ENCODE data around the gene GPC5.
"Not testable (repeated sequence)": the region's sequence is repeated elsewhere in the genome, so short reads cannot be mapped to it uniquely, and the experiment has no call there.

The GPC5 gene

DNA sequence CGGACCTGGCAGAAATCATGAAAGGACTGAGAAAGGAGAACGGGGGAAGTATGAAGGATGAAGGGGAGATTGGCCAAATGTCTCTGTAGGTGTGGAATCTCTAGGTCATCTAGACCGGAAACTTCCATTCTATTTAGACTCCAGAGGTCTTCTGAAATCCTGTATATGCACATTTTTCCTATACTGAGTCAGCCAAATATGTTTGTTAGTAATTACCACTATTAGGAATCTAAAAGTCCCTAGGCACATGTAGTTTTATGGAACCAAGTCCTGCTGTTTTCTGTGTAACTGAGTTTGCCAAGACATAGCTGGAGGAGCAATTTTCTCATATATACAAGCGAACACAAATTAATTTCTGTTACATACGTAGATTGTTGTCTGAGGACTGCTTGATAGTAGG is 498.1 kb downstream of the GPC5 start:
- no peak for DNase-seq

DNA sequence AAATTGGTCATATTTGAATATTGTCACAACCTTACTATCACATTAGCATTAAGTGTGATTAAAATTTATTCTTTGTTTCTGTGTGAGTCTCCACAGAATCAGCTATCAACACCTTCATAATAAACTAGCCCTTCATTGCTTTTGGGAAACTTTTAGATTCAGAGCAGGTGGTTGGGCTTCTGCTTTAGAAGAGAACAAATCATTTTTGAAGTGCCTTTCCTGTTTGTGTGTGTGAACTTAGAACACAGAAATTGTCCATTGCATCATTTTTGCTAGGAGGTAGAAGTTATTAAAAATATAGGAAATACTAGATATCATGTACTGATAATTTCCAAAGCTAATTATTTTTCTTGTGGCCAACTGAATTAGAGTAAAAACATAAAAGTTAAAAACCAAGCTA is 500.6 kb downstream of the GPC5 start:
- not testable (repeated sequence) for DNase-seq

DNA sequence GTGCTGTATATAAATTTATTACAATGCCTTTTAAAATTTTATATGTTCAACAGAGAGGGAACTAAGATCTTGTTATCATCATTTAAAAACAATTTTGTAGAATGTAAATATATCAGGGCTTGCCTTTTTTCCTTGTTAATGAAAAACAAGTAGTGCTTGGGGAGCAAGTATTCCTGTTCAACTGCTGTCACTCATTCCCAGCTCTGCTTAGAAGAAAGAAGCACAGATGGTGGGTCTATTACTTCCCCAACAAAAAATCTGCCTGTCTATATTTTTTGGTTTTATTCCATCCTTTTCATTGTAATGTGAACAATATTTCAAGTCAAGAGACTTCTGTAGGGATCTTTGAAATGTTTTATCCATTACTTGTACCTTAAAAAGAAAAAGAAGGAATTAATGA is 503.9 kb downstream of the GPC5 start:
- DNase-seq = no peak

- DNase-seq = no peak
These were observed 505.6 kb downstream of the GPC5 start for GRCh38 chr13:91904005-91904404.

- DNase-seq = no peak
These were observed 506.2 kb downstream of the GPC5 start for GRCh38 chr13:91904597-91904996.

DNA sequence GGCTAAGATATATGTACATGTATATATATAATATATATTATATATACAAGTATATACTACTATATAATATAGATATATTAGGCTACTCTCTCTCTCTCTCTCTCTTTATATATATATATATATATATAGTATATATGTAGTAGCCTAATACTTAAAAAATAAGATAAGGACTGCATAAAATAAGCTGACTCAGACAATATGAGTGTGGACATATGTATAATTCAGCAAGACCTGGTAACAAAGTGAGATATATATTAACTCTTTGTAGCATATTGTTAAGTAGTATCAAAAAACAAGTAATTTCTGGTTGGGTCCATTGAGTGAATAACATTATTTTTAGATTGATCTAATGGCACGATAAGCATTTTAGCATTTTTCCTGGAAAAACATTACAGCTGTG is 509.0 kb downstream of the GPC5 start:
- DNase-seq = no peak

- DNase-seq = no peak
These were observed 511.2 kb downstream of the GPC5 start for GRCh38 chr13:91909617-91910016.

DNA sequence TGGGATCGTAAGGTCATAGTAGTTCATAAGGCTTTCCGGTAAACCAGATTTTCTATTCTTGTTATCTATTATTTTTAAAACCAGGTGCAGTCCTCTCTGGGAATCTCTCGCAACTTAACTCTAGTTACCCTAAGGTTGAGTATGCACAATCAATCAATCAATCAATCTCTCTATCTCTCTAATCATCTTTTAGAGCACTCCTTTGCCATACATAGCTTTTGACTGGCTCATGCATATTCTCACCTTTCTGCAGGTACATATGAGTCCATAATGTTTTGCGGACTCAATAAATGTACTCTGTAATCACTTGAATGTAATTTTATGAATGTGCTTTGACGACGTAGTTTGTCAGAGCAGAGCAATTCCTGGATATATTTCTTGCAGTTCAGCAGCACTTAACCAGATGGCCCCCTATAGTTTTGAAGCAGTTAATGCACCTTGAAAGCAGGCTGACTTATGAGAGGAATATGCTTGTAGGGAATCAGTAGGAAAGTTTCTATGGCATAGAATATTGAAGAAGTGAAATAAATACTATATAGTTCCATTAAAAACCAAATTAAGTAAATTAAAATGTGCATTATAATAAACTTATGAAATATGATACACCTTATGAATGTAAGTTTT is 524.7 kb downstream of the GPC5 start:
- DNase-seq = no peak

- no peak for DNase-seq
These were observed 532.3 kb downstream of the GPC5 start for GRCh38 chr13:91930687-91931086.

GRCh38 chr13:91934354-91934753 is 535.9 kb downstream of the GPC5 start:
- no peak for DNase-seq

- no peak for DNase-seq
These were observed 548.2 kb downstream of the GPC5 start for GRCh38 chr13:91946498-91947070.

DNA sequence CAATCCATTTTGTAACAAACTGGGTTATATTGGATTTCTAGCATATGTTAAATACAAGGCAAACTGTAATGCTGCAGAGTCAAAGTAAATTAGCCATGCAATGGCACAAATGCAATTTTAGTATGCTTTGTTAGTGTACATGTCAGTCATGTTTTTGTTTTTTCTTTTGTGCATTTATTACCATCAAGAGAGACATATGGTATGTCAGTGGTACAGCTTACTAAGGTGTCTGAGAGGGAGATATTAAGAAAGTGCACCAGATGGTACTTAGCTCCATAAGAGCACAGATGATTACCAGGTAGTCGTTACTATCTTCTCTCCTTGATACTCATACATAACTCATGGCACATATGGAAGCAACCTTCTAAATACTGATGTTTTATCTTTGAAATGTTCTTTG is 550.3 kb downstream of the GPC5 start:
- no peak for DNase-seq

DNA sequence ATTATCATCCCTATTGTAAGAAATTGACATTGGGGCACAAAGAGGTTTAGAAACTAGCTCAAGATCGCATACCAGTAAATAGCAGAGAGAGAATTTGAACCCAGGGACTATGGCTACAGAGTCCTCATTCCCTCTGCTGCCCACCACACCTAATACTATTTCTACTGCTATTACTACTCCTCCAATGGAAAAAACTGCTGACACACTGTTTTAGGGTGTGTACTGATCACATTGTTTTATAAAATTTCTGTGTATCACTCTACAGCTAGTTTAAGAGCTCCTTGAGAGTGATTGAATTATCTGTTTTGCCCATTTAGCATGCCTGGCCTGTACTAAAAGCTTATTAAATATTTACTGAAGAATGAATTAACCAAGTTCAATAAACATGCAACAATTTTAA is 552.4 kb downstream of the GPC5 start:
- no peak for DNase-seq

DNA sequence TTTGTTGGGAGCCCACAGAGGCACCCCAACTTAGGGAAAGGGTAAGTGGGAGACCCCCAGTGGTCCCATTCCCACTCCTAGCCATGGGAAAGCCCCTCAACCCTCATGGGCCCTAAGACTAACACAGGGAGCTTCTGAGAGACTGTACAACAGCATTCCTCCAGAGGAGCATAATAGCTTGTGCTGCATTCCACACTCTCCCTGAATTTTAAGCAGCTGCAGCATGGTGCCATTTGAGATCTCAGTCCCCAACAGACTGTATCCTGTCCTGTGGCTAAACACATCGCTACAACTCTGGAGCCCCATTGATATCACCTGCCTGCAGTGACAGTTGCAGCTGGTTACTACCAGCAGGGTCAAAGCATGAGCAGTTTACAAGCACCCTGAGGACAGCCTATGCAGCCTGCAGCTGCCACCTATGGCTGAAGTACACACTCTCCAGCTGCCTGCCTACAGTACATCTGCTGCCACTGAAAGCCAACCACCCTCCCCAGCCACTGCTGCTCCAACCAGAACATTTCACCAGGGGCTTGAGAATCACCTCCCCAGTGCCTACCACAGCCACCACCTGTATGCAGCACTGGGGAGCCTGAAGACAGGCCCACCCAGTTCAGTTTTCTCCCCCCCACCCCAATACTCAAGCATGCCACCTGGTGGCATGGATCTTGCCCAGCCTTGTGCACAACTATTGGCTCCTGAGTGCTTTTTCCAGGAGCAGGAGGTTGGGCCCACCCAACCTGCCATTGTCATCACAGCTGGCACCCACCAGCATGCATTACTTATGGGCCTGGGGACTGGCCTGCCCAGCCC is 557.3 kb downstream of the GPC5 start:
- no peak for DNase-seq

- DNase-seq = no peak
These were observed 562.5 kb downstream of the GPC5 start for GRCh38 chr13:91960947-91961346.

- no peak for DNase-seq
These were observed 564.5 kb downstream of the GPC5 start for GRCh38 chr13:91962946-91963345.

DNA sequence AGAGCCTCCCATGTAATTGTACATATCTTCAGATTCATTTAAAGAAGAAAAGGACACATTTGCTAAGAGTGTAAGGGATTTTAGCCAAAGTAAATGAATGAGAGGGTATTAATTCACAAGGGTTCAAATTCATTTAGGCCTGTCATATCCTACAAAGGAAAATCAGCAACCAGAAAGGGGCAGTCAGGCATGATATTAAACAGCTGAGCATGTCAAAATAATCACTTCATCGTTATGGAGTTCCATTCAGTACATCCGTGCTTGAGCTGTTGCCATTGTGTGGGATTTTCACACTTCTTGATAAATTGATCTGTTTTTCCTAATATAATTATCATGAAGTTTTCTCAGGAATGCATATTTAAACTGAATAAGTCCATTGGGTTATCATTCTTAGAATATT is 567.1 kb downstream of the GPC5 start:
- no peak for DNase-seq

GRCh38 chr13:91978571-91978970 is 580.1 kb downstream of the GPC5 start:
- DNase-seq = no peak

DNA sequence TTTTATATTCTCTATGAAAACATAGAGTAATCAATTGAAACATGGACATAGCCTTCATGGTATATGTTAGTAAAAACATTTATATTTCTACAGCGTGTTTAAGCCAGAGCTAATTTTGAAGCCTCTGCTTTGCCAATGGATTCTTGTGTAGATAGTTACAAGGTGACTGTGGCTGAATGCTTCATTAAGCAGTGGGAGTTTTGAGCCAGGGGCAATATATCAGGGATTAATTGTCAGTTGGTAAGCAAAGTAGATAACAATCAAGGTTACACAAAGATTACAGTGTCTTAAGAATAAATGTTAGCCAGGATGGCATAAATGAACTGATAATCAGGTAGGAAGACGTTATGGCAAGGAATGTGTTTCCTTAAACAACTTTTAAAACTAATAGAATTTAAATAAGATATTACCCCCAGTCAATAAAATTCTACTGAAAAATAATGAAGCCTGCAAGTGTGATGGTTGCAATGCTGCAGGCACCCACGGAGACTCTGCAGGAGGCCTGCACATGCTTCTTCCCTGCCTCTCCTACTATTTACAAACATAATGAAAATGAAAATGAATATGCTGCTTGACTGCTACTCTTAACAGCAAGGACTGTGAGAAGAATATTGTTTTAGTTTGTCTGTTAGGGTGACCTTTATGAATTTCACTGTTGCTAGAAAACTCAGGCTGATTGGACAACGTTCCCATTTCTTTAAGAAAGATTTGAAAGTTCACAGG is 588.5 kb downstream of the GPC5 start:
- no peak for DNase-seq

GRCh38 chr13:91988331-91988730 is 589.9 kb downstream of the GPC5 start:
- no peak for DNase-seq

DNA sequence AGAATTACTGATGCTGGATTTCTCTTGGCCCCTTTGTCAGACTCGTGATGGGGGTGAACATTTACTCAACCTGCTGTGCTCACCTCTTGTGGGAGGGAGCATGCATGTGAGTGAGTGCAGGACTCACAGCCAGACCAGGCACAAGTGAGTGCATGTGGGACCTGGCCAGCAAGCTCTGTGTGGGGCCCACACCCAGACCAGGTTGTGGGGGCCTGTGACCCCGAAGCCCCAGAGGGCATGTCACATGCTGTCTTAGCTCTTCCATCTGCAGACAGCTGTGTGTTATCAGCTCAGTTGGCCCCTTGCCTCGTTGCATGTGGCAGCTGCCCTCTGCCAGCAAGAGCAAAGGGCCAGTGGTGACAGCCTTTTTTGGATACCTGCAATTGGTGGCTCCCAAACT is 614.4 kb downstream of the GPC5 start:
- no peak for DNase-seq

GRCh38 chr13:92017737-92018136 is 619.3 kb downstream of the GPC5 start:
- DNase-seq = no peak

DNA sequence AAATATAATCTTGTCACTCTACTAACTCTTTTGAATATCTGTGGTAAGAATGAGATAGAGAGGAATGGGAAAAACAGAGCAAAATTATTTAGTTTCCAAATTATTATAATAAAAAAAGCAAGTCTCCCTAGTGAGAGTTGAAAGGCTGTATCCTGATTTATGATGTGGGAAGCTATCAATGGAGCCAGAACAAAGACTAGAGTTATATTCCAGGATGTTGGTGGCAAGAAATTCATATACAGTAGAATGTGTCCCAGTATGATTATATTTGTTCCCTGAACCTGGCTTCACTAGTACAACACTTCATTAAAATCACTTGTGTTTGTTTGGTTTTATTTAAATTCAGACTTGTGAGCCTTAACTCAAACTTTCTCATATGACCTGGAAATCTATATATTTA is 630.3 kb downstream of the GPC5 start:
- no peak for DNase-seq

DNA sequence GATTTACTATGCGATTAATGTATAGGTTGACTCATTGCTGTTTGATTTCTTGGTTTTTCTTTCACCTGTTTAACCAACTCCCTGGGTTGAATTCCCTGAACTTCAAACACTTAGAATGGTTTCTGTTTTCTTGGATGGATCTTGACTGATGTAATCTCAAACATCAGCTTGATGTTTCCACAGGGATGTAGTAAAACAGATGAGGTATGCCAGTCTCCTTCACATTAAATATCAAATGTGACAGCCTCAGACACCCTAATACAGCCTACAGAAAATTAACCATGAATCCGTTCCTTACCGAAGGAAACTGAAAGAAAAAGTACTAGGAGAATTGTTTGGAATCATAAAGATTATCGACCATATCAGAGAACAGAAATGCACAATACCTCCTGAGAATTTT is 631.2 kb downstream of the GPC5 start:
- no peak for DNase-seq
